OCI-LY3 (cell line): ENCODE results near the gene PTGES3L.

Experiments
- CTCF ChIP-seq: fragments of 200-600, 300-600 bp; sonication (generic); IDR thresholded peaks from 2 replicates; pipeline ENCODE4 v1.5.1; 2014; ENCODE audit warnings: antibody characterized with exemption, low read length, low read depth
- EZH2phosphoT487 ChIP-seq: fragments of 200-600 bp; shearing (Covaris generic); IDR thresholded peaks from 2 replicates; pipeline ENCODE4 v1.6.1; 2018; ENCODE audit warnings: antibody characterized with exemption, mixed run types, low read depth

GRCh38 chr17:42985225-42985624 lies 5.3 kb upstream of the PTGES3L start:
- TF ChIP-seq CTCF (no peak), EZH2phosphoT487 (no peak)
